GM18508 (cell line): ENCODE data around the gene NUFIP1.
A peak's percentile ranks its signal among the peaks of the same experiment; 100 is the strongest.
"Not testable (repeated sequence)": the region's sequence is repeated elsewhere in the genome, so short reads cannot be mapped to it uniquely, and the experiment has no call there.

Source experiments
- ATAC-seq: cut with Tn5 transposase; IDR thresholded peaks from one replicate; pipeline ENCODE4 v1.9.1; 2021; ENCODE audit warnings: moderate number of reproducible peaks; ENCODE audit not compliant: insufficient read depth, unreplicated experiment

The NUFIP1 gene

GRCh38 chr13:44989071-44989889 is at the start of gene NUFIP1, which contains the start of gene GPALPP1:
NUFIP1 (minus strand) TSS chr13:44989471; CDS start chr13:44989436, 35 bp downstream.
GPALPP1 (plus strand) TSS chr13:44989538; CDS start chr13:44989655, 117 bp downstream.
- ATAC-seq = peak; percentile 83

DNA sequence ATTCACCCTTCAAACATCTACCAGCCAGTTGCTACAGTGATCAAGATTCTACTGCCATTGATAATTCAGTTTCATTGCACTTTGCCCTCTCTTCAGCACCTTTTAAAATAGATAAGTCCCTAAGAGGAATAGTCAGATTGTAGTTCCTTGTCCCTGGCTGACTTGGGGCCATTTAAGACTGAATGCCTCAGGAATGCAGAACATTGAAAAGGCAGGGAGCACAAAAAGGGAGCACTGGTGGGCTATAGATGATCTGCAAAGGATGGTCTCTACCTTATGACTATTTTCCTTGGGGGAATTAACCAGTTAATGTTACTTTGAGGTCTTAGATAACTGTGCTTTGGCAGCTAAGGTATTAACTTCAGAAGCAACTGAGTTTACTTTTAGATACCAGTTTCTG is 46.9 kb upstream of the NUFIP1 start:
- no peak for ATAC-seq

GRCh38 chr13:45034342-45034741 is 45.1 kb upstream of the NUFIP1 start:
- ATAC-seq = no peak

- no peak for ATAC-seq
Observed at GRCh38 chr13:45024847-45025246, 35.6 kb upstream of the NUFIP1 start.

DNA sequence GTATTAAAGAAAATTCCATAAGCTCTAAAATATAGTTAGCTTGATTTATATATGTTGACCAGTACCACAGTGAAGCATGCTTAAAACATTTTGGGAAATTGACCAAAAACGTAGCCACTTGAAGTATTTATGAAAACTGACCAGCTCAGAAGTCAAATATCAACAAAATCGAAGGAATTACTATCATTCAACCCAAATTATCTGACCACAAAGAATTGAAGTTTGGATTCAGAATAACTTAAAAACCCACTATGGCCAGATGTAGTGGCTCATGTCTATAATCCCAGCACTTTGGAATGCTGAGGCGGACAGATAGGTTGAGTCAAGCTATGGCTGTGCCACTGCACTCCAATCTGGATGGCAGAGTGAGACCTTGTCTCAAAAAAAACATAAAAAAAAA is 32.0 kb upstream of the NUFIP1 start:
- ATAC-seq = no peak

DNA sequence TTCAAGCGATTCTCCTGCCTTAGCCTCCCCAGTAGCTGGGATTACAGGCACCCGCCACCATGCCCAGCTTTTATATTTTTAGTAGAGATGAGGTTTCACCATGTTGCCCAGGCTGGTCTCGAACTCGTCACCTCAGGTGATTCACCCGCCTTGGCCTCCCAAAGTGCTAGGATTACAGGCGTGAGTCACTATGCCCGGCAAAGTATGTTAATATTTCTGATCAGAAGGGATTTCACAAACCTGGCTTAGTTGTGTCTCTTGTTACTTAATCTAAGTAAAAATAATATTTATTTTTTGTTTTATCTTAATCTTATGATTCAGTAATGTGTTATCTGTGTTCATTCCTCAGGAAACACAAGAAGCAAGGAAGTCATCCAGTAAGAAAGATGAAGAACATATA is 30.7 kb upstream of the NUFIP1 start:
- ATAC-seq = not testable (repeated sequence)

GRCh38 chr13:45016792-45017425 is 27.6 kb upstream of the NUFIP1 start:
- no peak for ATAC-seq

- ATAC-seq = no peak
Observed at GRCh38 chr13:45015300-45015699, 26.0 kb upstream of the NUFIP1 start.

DNA sequence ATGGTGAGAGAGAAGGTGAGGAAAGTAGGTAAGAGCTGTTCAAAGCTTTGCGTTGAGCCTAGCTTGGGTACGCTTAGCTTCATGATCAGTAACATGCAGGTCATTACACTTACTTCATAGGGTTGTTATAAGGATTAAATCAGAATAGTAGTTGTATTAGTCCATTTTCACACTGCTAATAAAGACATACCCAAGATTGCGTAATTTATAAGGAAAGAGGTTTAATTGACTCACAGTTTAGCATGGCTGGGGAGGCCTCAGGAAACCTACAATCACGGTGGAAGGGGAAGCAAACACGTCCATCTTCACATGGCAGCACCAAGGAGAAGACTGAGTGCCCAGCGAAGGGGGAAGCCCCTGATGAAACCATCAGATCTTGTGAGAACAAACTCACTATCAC is 21.9 kb upstream of the NUFIP1 start:
- no peak for ATAC-seq

DNA sequence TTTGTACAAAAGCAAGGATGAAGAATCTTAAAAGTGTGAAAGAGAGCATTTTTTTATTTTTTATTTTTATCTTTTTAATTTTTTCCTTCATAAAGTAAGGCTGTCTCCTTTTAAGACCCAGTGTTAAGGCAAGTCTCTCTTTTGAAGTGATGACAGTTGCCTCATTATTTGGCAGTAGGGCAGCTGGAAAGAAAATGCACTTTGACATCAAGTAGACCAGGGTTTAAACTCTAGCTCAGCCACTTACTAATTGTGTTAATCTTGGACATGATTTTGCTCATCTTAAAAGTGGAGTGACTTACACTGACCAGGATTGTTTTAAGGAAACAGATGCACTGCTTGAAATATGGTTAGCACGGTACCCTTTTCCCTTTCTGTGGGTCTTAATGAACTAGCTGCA is 18.6 kb upstream of the NUFIP1 start:
- no peak for ATAC-seq

DNA sequence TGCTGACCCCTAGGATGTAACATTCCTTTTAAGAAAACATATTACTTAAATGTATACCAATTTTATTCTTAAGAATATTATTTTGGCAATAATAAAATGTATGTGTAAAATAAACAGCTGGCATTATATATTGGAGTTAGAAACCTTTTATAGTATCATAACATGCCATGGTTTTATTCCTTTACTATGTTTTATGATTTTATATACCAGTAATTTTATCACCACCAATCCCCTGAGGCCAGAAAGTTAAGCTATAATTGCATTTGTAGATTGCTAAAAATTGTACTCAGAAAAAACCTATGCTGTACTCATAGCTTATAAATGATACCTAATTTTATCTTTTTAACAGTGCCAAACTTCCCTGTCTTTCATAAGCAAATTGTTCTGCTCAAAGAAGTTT is 18.0 kb upstream of the NUFIP1 start:
- ATAC-seq = no peak

GRCh38 chr13:45004096-45004495 is 14.8 kb upstream of the NUFIP1 start:
- ATAC-seq = no peak

DNA sequence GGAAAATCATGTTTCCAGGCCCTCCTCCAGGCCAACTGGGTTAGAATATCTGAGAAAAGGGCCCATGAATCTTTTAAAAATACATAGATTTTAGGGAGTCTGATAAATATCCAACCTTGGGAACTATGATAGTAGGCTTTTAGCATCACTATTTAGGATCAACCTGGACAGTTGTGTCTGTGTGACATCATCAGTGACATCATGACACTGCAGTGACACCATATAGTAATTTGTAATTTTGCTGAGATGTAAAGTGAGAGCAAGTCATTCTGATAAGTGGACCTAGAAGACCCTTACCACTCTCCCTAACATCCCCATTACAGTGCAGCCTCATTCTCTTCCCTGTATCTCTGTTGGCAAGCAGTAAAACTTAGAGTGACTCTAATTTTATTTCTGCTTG is 14.1 kb upstream of the NUFIP1 start:
- no peak for ATAC-seq

GRCh38 chr13:44989941-44990340 is 670 bp upstream of the NUFIP1 start:
- ATAC-seq = no peak

- no peak for ATAC-seq
Observed at GRCh38 chr13:44978328-44978727, 10.9 kb downstream of the NUFIP1 start.

- no peak for ATAC-seq
Observed at GRCh38 chr13:44976949-44977583, 12.2 kb downstream of the NUFIP1 start.

GRCh38 chr13:44976196-44976595 is 13.1 kb downstream of the NUFIP1 start:
- no peak for ATAC-seq

DNA sequence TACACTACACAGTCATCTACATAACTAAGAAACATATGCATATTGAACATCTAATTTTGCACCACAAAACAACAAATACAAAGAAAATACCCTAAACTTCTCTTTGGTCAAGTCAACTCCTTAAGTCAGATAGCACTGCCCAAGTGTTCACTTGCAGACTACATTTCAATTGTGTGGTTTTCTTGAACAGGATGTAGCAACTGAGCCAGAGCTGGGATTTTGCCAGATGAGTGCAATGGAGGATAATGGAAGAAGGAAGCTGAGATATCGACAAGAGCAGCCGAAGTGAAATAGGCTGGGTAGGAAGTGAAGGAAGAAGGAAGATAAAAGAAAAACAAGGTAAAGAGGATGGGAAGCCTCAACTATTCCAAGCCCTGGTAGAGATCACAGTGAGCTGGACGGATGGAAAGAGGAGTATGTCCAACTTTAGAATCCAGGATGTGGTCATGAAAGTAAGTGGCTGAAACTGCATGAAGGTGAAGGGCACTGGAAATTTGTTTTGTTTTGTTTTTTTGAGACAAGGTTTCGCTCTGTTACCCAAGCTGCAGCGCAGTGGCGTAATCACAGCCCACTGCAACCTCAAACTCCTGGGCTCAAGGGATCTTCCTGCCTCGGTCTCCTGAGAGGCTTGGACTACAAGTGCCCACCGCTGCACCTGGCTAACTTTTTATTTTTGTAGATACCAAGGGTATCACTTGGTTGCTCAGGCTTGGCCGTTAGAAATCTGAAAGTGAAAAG is 15.0 kb downstream of the NUFIP1 start:
- ATAC-seq = no peak

GRCh38 chr13:44972956-44973581 is 16.2 kb downstream of the NUFIP1 start:
- no peak for ATAC-seq
